AG09309 (cell line): ENCODE measurements around the gene PEAK3.
A peak's percentile ranks its signal among the peaks of the same experiment; 100 is the strongest.

Experiments
- DNase-seq: peaks from one replicate; pipeline ENCODE4 v3.0.0-alpha.2; 2010; ENCODE audit warnings: low read depth
- H3K4me3 ChIP-seq: 2 replicates; pipeline ENCODE4 v1.5.1; 2011; ENCODE audit warnings: mild to moderate bottlenecking, low read depth, low read length, moderate library complexity; ENCODE audit not compliant: control insufficient read depth
- TF ChIP-seq, protein P1 (sequence below): IDR thresholded peaks from 2 replicates; pipeline ENCODE4 v1.5.1; 2011; ENCODE audit warnings: mild to moderate bottlenecking, low read depth, low read length, inconsistent platforms; ENCODE audit not compliant: insufficient read depth, control insufficient read depth; ENCODE audit errors: missing control alignments

PEAK3 gene

DNA sequence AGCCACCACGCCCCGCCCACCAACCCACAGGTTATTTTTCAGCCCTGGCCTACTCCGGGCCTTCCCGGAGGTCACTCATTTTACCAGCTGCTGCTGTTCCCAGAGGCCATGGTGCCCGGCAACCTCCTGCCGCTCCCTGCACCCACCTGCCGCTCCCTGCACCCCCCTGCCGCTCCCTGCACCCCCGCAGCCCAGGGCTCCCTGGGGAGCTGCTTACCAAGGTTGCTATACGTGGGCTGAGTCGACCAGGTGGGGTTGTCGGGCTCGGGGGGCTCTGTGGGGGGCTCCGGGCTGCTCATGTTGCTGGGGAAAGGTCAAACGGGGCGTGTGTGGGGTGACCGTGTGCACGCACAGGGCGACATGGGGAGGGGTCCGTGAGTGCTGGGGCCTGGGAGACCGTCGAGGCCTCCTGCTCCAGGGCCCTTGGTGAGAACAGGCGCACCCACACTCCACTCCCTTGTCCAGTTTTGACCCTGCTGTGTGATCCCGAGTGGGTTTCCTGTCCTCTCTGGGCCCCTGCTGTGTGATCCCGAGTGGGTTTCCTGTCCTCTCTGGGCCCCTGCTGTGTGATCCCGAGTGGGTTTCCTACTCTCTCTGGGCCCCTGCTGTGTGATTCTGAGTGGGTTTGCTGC is 1.2 kb downstream of the PEAK3 start:
- H3K4me3 ChIP-seq, result no peak overlapping the region
- DNase-seq, result no peak
- TF ChIP-seq, protein P1, sequence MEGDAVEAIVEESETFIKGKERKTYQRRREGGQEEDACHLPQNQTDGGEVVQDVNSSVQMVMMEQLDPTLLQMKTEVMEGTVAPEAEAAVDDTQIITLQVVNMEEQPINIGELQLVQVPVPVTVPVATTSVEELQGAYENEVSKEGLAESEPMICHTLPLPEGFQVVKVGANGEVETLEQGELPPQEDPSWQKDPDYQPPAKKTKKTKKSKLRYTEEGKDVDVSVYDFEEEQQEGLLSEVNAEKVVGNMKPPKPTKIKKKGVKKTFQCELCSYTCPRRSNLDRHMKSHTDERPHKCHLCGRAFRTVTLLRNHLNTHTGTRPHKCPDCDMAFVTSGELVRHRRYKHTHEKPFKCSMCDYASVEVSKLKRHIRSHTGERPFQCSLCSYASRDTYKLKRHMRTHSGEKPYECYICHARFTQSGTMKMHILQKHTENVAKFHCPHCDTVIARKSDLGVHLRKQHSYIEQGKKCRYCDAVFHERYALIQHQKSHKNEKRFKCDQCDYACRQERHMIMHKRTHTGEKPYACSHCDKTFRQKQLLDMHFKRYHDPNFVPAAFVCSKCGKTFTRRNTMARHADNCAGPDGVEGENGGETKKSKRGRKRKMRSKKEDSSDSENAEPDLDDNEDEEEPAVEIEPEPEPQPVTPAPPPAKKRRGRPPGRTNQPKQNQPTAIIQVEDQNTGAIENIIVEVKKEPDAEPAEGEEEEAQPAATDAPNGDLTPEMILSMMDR, result no peak

DNA sequence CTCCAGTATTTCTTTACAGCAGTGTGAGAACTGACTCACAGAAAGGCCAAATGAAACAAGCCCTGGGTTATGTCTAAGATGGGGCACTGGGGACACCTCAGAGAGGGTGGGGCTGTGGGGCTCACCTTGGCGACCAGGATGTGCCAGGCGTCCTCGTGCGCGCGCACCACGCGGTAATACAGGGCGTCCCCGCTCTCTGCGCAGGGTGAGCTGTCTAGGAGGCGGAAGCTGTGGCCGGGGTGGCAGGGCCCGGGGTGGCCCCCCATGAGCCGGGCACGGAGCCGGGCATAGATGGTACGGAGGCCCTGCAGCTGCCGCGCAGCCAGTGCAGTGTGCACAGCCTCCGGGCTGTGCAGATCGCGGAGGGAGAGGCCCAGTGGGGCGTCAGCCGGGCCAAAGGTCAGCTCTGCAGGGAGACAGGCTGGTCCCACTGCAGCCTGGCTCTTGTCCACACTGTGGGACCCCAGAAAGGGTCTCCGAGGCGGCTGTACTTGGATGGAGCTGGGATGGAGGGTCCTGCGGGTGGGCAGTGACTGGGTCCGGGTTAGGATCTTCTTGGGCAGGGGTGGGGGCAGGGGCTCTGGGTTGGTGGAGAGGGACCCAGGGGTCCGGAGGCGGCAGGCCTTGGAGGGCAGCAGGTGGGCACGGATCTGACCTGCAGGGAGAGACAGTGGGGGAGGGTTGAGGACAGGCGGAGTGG is 3.4 kb downstream of the PEAK3 start:
- no peak overlapping the region for H3K4me3 ChIP-seq
- TF ChIP-seq, protein P1, result no peak
- no peak for DNase-seq

- DNase-seq, result no peak
- TF ChIP-seq, protein P1, result no peak
- H3K4me3 ChIP-seq, result no peak overlapping the region
Observed at GRCh38 chr19:2277138-2277537, 4.8 kb downstream of the PEAK3 start.

DNA sequence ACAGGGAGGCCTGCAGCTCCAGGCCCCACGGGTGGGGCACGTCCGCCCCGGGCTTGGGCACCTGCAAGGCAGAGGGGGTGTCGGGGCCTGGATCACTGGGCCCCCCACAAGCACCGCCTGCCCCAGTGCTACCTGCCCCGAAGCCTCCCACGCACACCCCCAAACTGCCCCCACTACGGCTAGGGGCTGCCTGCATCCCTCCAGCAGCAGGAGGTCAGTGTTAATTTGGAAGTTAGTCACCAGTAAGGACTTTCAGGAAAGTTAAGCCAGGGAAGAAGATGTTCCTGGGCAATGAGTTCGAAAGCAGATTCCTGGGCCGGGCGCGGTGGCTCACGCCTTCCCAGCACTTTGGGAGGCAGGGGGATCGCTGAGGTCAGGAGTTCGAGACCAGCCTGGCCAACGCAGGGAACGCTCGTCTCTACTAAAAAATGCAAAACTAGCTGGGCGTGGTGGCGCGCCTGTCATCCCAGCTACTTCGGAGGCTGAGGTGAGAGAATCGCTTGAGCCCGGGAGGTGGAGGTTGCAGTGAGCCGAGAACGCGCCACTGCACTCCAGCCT is 5.5 kb downstream of the PEAK3 start:
- TF ChIP-seq, protein P1, result no peak
- DNase-seq, result no peak
- no peak overlapping the region for H3K4me3 ChIP-seq

DNA sequence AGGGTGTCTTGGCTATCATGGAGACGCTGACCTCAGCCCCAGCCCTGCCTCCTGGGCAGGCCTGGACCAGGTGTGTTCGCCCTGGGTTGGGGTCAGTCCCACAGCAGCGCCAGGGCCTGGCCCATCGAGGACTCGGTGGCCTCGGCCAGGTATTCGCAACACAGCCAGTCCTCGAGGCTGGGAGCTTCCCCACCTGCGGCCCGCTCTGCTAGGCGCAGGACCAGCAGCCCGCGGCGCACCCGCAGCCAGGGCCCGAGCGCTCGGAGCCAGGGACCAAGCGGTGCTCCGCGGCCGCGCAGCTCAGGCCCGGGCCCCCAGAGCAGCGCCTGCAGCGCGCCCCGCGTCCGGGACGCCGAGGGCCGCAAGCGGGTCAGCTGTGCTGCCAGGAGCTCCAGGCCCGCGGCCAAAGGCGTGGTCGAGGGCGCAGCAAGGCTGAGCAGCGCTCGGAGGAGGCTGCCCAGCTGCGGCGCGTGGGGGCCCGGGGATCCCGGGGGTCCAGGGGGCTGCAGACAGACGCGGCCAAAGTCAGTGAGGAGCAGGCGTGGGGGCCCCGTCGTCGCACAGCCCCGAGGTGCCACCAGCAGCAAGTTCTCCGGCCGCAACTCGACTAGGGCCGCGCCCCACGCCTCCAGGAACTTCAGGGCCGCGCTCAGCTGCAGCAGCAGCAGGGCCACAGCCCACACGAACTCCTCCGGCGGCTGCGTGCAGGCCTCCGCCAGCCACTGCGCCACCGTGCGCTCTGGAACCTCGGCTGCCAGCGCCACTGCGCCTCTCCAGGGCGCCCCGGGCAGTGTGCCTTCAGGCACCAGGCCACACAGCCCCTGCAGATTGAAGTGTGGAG is 6.2 kb downstream of the PEAK3 start:
- H3K4me3 ChIP-seq, result no peak overlapping the region
- DNase-seq, result no peak
- TF ChIP-seq, protein P1, result no peak

DNA sequence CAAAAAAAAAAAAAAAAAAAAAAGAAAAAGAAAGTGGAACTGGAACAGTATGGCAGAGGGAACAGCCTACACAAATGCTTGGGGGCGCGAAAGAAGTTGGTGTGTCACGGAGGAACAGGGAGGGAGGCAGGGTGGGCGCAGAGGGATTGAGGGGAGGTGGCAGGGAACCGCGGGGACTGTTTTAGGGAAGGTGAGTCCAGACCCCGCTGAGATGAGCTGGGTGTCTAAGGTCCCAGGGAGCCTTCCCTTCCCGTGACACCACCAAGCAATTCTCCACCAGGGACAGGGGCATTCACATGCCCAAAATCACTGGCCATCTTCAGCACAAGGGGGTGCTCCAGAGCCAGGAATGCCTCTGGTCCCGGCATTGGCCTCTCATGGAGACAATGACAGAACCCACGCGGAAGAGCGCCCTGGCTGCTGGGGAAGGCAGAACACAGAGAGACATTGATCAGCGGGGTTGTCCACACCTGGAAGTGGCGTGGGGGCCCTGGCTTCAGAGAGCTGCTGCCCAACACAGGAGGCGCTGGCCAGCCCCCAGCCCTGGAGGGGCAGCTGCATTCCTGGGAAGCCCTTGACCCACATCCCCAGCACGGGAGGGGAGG is 6.9 kb downstream of the PEAK3 start:
- TF ChIP-seq, protein P1, result peak; percentile 58
- DNase-seq, result no peak
- no peak overlapping the region for H3K4me3 ChIP-seq
